Suppressor macrophage treated with lipopolysaccharide for 4 hours (primary cell): ENCODE data around the gene HSD17B3.
"Not testable (repeated sequence)": the region's sequence is repeated elsewhere in the genome, so short reads cannot be mapped to it uniquely, and the experiment has no call there.

ENCODE experiments used
- DNase-seq: peaks from one replicate; pipeline ENCODE4 v3.0.0-alpha.2; 2020

HSD17B3 gene

GRCh38 chr9:96192710-96193109 is 109.3 kb downstream of the HSD17B3 start:
- no peak for DNase-seq

- DNase-seq: no peak
These were observed 112.0 kb downstream of the HSD17B3 start for GRCh38 chr9:96189995-96190394.

GRCh38 chr9:96189581-96189980 is 112.4 kb downstream of the HSD17B3 start:
- DNase-seq: not testable (repeated sequence)

GRCh38 chr9:96188571-96188970 is 113.4 kb downstream of the HSD17B3 start:
- no peak for DNase-seq

- DNase-seq: no peak
These were observed 114.8 kb downstream of the HSD17B3 start for GRCh38 chr9:96187151-96187555.

GRCh38 chr9:96186591-96187011 is 115.4 kb downstream of the HSD17B3 start:
- DNase-seq: no peak

GRCh38 chr9:96185518-96186156 is 116.3 kb downstream of the HSD17B3 start:
- no peak for DNase-seq
